Measurements from ENCODE around the gene BLOC1S3.

DNA sequence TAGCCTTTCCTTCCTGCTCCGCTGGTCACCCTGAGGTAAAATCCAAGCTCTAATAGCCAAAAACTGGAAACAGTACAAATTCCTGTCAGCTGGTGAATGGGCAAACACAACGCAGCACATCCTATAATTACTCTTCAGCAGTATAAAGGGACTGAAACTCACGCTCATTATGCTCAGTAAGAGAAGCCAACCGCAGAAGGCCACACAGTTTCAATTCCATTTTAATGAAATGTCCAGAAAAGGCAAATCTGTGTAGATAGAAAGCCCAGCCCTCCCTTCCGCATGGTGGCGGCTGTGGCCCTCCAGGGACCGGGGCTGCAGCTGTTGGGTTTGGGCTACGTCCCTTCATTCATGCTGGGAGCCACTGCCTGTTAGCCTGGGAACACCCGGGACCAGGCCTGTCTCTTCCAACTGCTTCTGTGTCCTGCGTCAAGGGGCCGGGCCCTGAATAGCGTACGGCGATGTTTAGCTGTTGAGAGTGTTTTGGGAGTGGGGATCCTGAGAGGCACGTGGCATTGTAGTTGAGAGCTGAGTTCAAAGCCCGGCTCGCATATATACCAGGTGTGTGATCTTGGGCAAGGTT, 41.3 kb upstream of the BLOC1S3 start:
- TF ChIP-seq, protein P1, sequence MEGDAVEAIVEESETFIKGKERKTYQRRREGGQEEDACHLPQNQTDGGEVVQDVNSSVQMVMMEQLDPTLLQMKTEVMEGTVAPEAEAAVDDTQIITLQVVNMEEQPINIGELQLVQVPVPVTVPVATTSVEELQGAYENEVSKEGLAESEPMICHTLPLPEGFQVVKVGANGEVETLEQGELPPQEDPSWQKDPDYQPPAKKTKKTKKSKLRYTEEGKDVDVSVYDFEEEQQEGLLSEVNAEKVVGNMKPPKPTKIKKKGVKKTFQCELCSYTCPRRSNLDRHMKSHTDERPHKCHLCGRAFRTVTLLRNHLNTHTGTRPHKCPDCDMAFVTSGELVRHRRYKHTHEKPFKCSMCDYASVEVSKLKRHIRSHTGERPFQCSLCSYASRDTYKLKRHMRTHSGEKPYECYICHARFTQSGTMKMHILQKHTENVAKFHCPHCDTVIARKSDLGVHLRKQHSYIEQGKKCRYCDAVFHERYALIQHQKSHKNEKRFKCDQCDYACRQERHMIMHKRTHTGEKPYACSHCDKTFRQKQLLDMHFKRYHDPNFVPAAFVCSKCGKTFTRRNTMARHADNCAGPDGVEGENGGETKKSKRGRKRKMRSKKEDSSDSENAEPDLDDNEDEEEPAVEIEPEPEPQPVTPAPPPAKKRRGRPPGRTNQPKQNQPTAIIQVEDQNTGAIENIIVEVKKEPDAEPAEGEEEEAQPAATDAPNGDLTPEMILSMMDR (IDR thresholded peaks at IDR 0.05), result peak in 1 of 12 donors; percentile 13
- TF ChIP-seq POLR2A (IDR thresholded peaks at IDR 0.05), result no peak
